GM23338 (cell line): ENCODE measurements around the gene STK24. TPM values are rescaled to one million over a fixed set of nuclear protein-coding genes. Genes with fewer than 3 reads are reported as not detected.

Experiments used
- ATAC-seq: fragments of 200-7000 bp; cut with Tn5 transposase; 3 replicates; pipeline ENCODE4 v1.9.1; 2020
- DNase-seq: peaks from one replicate; pipeline ENCODE4 v3.0.0-alpha.2; 2015; ENCODE audit warnings: low spot score
- H2AFZ ChIP-seq: fragments of 200-600 bp; sonication (generic); 2 replicates; pipeline ENCODE4 v1.8.0; 2016; ENCODE audit warnings: antibody characterized with exemption, mild to moderate bottlenecking, moderate library complexity
- H3F3A ChIP-seq: fragments of 200-600 bp; sonication (generic); replicated peaks from 2 replicates; pipeline ENCODE4 v1.8.0; 2017; ENCODE audit warnings: antibody characterized with exemption, mixed run types, low read depth
- H3K27ac ChIP-seq: fragments of 200-600 bp; sonication (generic); 2 replicates; pipeline ENCODE4 v1.6.1; 2016; ENCODE audit warnings: low read depth
- H3K27me3 ChIP-seq: fragments of 200-600 bp; sonication (generic); 2 replicates; pipeline ENCODE4 v1.8.0; 2016; ENCODE audit warnings: mild to moderate bottlenecking, mixed run types, moderate library complexity; ENCODE audit not compliant: insufficient read depth
- H3K36me3 ChIP-seq: fragments of 200-600 bp; sonication (generic); 2 replicates; pipeline ENCODE4 v1.8.0; 2016; ENCODE audit warnings: mild to moderate bottlenecking; ENCODE audit not compliant: insufficient read depth
- H3K4me1 ChIP-seq: fragments of 200-600 bp; sonication (generic); 2 replicates; pipeline ENCODE4 v1.8.0; 2016; ENCODE audit warnings: mild to moderate bottlenecking, moderate library complexity; ENCODE audit not compliant: insufficient read depth
- H3K4me2 ChIP-seq: fragments of 200-600 bp; sonication (generic); 2 replicates; pipeline ENCODE4 v1.7.1; 2017; ENCODE audit warnings: mixed run types
- H3K4me3 ChIP-seq: fragments of 200-600 bp; sonication (generic); 2 replicates; pipeline ENCODE4 v1.6.1; 2016; ENCODE audit warnings: mixed run types
- H3K79me2 ChIP-seq: fragments of 200-600 bp; sonication (generic); replicated peaks from 2 replicates; pipeline ENCODE4 v1.8.0; 2017; ENCODE audit warnings: mild to moderate bottlenecking; ENCODE audit not compliant: insufficient read depth
- H3K9me2 ChIP-seq: fragments of 200-600 bp; sonication (generic); 2 replicates; pipeline ENCODE4 v1.8.0; 2017; ENCODE audit not compliant: insufficient read depth
- H4K20me1 ChIP-seq: fragments of 200-600 bp; sonication (generic); replicated peaks from 2 replicates; pipeline ENCODE4 v1.8.0; 2017; ENCODE audit warnings: mild to moderate bottlenecking; ENCODE audit not compliant: insufficient read depth
- H3K27ac Mint-ChIP-seq: 2 replicates; pipeline ENCODE4 v1.8.0; 2020; ENCODE audit warnings: inconsistent platforms, mild to moderate bottlenecking, moderate library complexity, mixed read lengths
- H3K27me3 Mint-ChIP-seq: 3 replicates; pipeline ENCODE4 v1.8.0; 2022; ENCODE audit warnings: low read depth, mild to moderate bottlenecking, moderate library complexity, mixed read lengths, inconsistent platforms; ENCODE audit not compliant: insufficient read depth, poor library complexity
- H3K36me3 Mint-ChIP-seq: 3 replicates; pipeline ENCODE4 v1.8.0; 2021; ENCODE audit warnings: low read depth, mild to moderate bottlenecking, inconsistent platforms, moderate library complexity, mixed read lengths
- H3K4me1 Mint-ChIP-seq: 3 replicates; pipeline ENCODE4 v1.8.0; 2020; ENCODE audit warnings: mild to moderate bottlenecking, inconsistent platforms, mixed read lengths
- H3K4me3 Mint-ChIP-seq: 3 replicates; pipeline ENCODE4 v1.8.0; 2021; ENCODE audit warnings: moderate library complexity, mild to moderate bottlenecking, inconsistent platforms, mixed read lengths
- H3K9me3 Mint-ChIP-seq: 3 replicates; pipeline ENCODE4 v1.8.0; 2020; ENCODE audit warnings: moderate library complexity, mild to moderate bottlenecking, inconsistent platforms, mixed read lengths
- EZH2 ChIP-seq: fragments of 200-600 bp; sonication (generic); IDR thresholded peaks from one replicate; pipeline ENCODE4 v1.8.0; 2017; ENCODE audit warnings: antibody characterized with exemption, mild to moderate bottlenecking, low read depth; ENCODE audit not compliant: unreplicated experiment
- POLR2AphosphoS5 ChIP-seq: IDR thresholded peaks from 2 replicates; pipeline ENCODE4 v1.6.1; 2016; ENCODE audit warnings: antibody characterized with exemption, low read depth
- polyA plus RNA-seq: library from polyadenylated mRNA; unstranded; fragments of >200 nt; fragmentation: Nextera tagmentation; extraction: Ambion mirVana; gene quantifications from 2 replicates; pipeline ENCODE4 v1.2.1, GENCODE V29; 2016
- total RNA-seq: library from RNA; depleted of rRNA; stranded (reverse); fragments of >200 nt; shearing (Covaris generic); gene quantifications from 2 replicates; pipeline ENCODE4 v1.2.3, GENCODE V29; 2014
- TF ChIP-seq, protein P1 (sequence below): IDR thresholded peaks from one replicate; pipeline ENCODE4 v1.6.1; 2018; ENCODE audit warnings: antibody characterized with exemption; ENCODE audit not compliant: unreplicated experiment
- TF ChIP-seq, protein P2 (sequence below): fragments of 250-450 bp; sonication (Bioruptor Pico); IDR thresholded peaks from 2 replicates; pipeline ENCODE4 v1.5.0; 2020; ENCODE audit warnings: mild to moderate bottlenecking, moderate library complexity

The STK24 gene
- total and polyA plus RNA-seq, 2 experiments from 2014 or later, result 56.5 to 144 TPM

DNA sequence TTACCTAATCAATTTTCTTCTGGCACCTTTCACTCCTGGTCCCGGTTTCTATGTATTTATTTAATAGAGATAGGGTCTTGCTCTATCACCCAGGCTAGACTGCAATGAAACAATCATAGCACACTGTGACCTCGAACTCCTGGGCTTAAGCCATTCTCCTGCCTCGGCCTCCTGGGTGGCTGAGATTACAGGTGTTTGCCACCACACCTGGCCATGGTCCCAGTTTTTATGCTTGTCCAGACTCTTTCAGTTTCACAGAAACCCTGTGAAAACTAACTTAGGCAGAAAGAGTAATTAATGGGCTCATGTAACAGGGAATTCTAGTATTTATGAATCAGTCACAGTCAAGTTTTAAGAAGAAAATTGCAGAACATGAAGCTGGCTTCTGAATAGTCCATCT lies 9.0 kb upstream of the STK24 start (continued):
- TF ChIP-seq, protein P1, sequence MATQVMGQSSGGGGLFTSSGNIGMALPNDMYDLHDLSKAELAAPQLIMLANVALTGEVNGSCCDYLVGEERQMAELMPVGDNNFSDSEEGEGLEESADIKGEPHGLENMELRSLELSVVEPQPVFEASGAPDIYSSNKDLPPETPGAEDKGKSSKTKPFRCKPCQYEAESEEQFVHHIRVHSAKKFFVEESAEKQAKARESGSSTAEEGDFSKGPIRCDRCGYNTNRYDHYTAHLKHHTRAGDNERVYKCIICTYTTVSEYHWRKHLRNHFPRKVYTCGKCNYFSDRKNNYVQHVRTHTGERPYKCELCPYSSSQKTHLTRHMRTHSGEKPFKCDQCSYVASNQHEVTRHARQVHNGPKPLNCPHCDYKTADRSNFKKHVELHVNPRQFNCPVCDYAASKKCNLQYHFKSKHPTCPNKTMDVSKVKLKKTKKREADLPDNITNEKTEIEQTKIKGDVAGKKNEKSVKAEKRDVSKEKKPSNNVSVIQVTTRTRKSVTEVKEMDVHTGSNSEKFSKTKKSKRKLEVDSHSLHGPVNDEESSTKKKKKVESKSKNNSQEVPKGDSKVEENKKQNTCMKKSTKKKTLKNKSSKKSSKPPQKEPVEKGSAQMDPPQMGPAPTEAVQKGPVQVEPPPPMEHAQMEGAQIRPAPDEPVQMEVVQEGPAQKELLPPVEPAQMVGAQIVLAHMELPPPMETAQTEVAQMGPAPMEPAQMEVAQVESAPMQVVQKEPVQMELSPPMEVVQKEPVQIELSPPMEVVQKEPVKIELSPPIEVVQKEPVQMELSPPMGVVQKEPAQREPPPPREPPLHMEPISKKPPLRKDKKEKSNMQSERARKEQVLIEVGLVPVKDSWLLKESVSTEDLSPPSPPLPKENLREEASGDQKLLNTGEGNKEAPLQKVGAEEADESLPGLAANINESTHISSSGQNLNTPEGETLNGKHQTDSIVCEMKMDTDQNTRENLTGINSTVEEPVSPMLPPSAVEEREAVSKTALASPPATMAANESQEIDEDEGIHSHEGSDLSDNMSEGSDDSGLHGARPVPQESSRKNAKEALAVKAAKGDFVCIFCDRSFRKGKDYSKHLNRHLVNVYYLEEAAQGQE, result no peak
- TF ChIP-seq, protein P2, sequence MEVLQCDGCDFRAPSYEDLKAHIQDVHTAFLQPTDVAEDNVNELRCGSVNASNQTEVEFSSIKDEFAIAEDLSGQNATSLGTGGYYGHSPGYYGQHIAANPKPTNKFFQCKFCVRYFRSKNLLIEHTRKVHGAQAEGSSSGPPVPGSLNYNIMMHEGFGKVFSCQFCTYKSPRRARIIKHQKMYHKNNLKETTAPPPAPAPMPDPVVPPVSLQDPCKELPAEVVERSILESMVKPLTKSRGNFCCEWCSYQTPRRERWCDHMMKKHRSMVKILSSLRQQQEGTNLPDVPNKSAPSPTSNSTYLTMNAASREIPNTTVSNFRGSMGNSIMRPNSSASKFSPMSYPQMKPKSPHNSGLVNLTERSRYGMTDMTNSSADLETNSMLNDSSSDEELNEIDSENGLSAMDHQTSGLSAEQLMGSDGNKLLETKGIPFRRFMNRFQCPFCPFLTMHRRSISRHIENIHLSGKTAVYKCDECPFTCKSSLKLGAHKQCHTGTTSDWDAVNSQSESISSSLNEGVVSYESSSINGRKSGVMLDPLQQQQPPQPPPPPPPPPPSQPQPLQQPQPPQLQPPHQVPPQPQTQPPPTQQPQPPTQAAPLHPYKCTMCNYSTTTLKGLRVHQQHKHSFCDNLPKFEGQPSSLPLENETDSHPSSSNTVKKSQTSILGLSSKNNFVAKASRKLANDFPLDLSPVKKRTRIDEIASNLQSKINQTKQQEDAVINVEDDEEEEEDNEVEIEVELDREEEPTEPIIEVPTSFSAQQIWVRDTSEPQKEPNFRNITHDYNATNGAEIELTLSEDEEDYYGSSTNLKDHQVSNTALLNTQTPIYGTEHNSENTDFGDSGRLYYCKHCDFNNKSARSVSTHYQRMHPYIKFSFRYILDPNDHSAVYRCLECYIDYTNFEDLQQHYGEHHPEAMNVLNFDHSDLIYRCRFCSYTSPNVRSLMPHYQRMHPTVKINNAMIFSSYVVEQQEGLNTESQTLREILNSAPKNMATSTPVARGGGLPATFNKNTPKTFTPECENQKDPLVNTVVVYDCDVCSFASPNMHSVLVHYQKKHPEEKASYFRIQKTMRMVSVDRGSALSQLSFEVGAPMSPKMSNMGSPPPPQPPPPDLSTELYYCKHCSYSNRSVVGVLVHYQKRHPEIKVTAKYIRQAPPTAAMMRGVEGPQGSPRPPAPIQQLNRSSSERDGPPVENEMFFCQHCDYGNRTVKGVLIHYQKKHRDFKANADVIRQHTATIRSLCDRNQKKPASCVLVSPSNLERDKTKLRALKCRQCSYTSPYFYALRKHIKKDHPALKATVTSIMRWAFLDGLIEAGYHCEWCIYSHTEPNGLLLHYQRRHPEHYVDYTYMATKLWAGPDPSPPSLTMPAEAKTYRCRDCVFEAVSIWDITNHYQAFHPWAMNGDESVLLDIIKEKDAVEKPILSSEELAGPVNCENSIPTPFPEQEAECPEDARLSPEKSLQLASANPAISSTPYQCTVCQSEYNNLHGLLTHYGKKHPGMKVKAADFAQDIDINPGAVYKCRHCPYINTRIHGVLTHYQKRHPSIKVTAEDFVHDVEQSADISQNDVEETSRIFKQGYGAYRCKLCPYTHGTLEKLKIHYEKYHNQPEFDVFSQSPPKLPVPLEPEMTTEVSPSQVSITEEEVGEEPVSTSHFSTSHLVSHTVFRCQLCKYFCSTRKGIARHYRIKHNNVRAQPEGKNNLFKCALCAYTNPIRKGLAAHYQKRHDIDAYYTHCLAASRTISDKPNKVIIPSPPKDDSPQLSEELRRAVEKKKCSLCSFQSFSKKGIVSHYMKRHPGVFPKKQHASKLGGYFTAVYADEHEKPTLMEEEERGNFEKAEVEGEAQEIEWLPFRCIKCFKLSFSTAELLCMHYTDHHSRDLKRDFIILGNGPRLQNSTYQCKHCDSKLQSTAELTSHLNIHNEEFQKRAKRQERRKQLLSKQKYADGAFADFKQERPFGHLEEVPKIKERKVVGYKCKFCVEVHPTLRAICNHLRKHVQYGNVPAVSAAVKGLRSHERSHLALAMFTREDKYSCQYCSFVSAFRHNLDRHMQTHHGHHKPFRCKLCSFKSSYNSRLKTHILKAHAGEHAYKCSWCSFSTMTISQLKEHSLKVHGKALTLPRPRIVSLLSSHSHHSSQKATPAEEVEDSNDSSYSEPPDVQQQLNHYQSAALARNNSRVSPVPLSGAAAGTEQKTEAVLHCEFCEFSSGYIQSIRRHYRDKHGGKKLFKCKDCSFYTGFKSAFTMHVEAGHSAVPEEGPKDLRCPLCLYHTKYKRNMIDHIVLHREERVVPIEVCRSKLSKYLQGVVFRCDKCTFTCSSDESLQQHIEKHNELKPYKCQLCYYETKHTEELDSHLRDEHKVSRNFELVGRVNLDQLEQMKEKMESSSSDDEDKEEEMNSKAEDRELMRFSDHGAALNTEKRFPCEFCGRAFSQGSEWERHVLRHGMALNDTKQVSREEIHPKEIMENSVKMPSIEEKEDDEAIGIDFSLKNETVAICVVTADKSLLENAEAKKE, result no peak
- TF ChIP-seq EZH2 (no peak), POLR2AphosphoS5 (no peak)

DNA sequence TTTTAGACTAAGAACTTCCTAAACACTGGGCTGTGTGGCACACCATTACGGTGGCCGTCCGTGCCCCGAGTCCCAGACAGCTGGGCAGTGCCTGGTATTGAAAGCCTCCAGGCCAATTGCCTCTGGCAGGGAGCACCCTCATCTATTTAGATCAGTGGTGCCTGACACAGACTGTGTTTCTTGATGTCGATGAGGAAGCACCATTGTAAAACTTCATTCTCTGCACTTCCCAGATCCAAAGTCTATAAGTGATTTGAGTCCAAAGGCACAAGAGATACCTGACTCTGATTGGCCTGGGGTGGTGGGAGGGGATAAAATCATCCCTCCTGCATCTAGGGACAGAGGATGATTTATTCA lies 8.5 kb upstream of the STK24 start:
- H3K4me1 ChIP-seq, result peaks cover 3% of the 10 kb centered on the region; the same call in 1 of the 2 replicates
- H3K4me3 ChIP-seq, result no peak overlapping the region
- H3K27me3 ChIP-seq, result no peaks in the 10 kb centered on the region
- ATAC-seq (no peak), DNase-seq (no peak)
- no peaks in the 10 kb centered on the region for H4K20me1 ChIP-seq
- Mint-ChIP-seq H3K27me3 (no peaks in the 10 kb centered on the region), H3K9me3 (no peaks in the 10 kb centered on the region), H3K4me1 (peaks cover under 1% of the 10 kb centered on the region; the same call in 2 of the 3 replicates), H3K36me3 (no peaks in the 10 kb centered on the region), H3K27ac (no peak overlapping the region), H3K4me3 (no peak overlapping the region)
- no peaks in the 10 kb centered on the region for H3K36me3 ChIP-seq
- H3K27ac ChIP-seq, result no peak overlapping the region
- H3F3A ChIP-seq, result no peaks in the 10 kb centered on the region
- H3K9me2 ChIP-seq, result no peaks in the 10 kb centered on the region
- H2AFZ ChIP-seq, result peak overlapping the region; percentile 38; the same call in 1 of the 2 replicates
- H3K4me2 ChIP-seq, result no peak overlapping the region
- H3K79me2 ChIP-seq, result no peaks in the 10 kb centered on the region
- TF ChIP-seq, protein P2, result no peak
- TF ChIP-seq EZH2, result no peak
